NCI-H460 (cell line): Measurements from ENCODE around the gene MCTP2. TPM values are rescaled to one million over a fixed set of nuclear protein-coding genes. Genes with fewer than 3 reads are reported as not detected.
"Not testable (repeated sequence)": the region's sequence is repeated elsewhere in the genome, so short reads cannot be mapped to it uniquely, and the experiment has no call there.

Experiments used
- DNase-seq: peaks from one replicate; pipeline ENCODE4 v3.0.0-alpha.2; 2016; ENCODE audit warnings: low read depth; ENCODE audit errors: extremely low read depth
- total RNA-seq: library from RNA; depleted of rRNA; stranded (reverse); fragments of >200 nt; shearing (Covaris generic); gene quantifications from 2 replicates; pipeline ENCODE4 v1.2.3, GENCODE V29; 2014

The MCTP2 gene
- total RNA-seq, 1 experiment from 2014 or later: 0.45 TPM

DNA sequence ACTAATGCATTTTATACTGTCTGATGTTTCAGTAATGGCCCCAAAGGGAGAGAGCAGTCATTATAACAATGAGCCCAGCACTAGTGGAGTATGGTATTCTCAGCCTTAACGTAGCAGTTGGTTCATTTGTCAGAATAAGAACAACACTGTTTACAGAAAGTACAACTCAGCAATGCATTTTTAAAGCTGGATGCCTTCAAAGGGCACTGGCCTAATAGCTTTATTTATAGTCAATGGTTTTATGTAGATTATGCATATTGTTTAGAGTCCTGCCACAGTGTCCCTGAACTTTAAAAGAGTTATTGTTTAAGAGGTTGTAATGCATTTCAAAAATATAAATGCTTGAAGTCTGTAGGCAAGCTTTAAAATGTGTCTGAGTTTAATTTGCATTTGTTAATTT lies 211.1 kb downstream of the MCTP2 start:
- no peak for DNase-seq

DNA sequence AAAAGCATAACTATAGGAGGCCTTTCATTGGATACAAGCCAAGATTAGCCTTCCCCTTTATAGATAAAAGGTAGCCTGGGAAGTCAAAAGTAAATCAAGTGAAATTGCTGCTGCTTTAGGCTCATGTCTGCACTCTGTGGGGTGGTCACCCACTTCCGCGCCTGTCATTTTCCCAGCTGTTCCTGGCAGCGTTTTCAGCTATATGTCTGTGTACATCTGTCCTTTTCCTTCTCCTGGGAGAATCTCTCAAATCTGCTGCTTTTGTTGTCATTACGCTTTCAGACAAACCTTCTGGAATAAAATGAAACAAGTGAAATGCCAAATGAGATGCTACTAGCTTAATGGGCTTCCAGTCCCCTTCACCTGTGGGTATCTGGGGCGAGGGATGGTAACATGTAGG lies 211.8 kb downstream of the MCTP2 start:
- DNase-seq: no peak

DNA sequence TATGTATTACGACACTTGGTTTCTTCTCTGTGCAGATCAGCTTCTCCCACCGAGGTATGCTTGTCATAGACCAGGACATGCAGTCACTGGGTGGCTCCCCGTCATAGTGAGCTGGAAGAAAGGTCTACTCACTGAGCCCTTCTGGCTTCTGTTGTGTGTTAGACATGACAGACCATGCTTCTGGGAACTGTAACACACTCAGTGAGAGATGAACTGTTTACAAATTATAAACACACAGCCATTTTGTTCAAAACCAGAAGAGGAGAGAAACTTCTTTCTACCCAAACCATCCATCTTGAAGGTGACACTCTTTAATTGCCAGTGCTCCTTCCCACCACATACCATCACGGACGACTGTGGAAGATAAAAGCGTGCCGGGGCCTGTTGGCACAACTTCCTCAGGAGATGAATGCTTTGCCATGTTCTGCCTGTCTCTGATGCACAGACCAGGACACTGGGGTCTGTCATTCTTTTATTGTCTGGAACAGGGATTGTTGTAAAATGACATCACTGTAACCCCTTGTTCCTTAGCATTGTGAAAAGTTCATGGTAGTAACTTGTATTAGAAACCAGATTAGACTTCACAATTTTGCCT lies 214.3 kb downstream of the MCTP2 start:
- DNase-seq: no peak

DNA sequence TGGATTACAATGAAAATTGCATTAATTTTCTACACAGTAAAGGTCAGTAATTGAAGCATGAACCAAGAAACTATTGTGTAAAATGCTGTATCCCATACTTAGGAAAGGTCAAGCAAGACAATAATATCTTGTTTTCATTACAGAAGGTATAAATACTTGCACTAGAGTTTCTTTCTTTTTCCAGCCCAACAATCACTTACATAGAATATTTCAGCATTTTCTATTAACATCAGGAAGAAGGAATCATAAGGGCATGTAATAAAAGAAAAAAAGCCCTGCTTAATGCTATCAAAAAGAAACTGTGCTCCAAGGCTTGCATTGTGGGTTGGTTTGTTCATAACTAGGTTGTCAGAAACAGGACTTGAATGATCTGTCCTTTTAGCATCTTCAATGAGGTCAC lies 215.1 kb downstream of the MCTP2 start:
- no peak for DNase-seq

DNA sequence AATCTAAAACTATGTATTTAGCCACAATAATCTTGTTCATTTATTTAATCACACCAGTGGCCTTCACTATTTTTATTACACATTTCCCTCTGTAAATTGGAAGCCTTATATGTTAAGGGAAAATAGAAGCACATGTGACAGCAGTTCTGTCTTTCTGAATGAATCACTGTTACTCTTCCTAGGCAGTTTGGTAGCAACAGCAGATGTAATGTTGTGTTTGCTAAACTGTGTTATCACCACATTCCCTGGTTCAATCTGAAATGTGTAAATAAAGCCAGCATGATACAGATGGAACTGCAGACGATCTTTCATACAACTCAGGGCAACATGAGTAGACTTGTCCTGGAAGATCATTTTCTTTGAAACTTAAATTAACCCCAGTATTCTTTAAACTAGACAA lies 220.1 kb downstream of the MCTP2 start:
- DNase-seq: no peak

DNA sequence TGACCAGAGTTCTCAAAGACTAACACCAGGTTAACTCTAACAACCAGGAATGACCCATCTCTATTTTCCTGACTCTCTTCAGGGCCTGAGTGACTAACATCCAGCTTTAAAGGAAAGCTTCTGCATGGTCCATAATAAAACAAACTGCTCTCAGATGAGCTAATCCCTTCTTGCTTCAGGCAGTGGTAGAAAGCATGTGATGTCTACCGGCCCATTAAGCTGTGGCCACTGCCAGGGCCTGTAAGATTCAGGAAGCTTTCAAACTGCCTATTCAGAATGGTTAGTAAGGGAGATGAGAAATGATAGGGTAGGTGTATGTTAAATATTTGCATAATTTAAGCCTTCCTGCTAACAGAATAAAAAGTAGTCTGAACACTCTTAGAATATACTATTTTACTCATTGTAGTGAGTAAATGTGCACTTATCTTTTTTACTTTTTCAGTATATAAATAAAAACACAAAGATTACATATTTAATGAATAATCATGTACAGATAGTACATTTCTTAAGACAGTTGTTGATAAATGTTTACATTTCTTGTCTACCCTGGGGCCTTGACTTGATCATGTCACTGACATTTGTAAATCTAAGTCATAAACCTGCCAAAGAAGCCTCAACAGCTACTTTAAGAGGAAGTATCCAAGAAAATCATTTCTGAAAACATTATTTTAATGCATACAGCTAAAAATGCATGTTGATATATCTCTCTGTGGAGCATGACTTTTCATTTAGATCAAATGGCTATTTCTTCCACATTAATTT lies 222.0 kb downstream of the MCTP2 start:
- DNase-seq: no peak

DNA sequence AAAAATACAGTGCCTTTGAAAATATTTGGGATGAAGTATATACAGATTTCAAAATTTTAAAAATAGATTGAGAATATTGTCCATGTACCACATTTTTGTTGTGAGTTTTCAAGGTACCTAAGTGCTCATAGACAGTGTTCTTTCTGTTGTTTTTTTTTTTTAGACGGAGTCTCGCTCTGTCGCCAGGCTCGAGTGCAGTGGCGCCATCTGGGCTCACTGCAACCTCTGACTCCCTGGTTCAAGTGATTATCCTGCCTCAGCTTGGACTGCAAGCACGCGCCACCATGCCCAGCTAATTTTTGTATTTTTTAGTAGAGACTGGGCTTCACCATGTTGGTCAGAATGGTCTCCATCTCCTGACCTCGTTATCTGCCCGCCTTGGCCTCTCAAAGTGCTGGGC lies 223.9 kb downstream of the MCTP2 start:
- DNase-seq: no peak

DNA sequence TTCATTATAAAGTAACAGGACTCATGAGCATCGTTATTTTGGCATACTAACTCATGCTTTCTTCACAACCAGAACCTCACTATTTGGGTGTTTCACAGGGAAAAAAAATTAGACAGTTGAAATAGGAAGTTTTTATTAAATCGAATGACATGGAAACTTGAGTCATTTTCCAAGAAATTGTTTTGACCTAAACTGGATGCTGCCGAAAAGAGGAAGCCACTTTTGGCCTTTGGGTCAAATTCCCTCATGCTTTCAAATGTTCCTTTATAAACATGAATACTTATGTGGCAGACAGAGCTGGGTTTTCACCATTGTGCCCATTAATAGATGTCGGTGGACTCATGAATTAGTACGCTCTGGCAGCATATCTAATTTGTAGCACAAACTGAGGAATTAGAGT lies 224.9 kb downstream of the MCTP2 start:
- DNase-seq: no peak

DNA sequence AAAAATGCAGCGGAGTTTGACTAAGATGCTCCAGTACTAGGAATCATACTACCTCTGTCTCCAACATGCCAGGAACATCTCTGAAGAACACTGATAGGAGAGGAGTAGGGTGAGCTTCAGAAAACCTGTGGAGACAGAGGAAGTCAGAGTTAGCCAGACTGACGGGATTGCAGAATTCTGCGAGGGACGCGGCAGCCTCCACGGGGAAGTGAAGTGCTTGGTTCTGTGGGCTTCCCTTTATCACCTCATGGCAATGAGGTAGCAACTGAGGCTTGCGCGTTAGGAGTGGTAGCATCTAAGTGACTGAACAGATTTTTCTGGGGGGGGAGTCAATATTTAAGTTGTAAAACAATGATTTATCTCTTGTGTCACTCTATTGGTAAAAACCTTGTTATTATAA lies 226.3 kb downstream of the MCTP2 start:
- no peak for DNase-seq

DNA sequence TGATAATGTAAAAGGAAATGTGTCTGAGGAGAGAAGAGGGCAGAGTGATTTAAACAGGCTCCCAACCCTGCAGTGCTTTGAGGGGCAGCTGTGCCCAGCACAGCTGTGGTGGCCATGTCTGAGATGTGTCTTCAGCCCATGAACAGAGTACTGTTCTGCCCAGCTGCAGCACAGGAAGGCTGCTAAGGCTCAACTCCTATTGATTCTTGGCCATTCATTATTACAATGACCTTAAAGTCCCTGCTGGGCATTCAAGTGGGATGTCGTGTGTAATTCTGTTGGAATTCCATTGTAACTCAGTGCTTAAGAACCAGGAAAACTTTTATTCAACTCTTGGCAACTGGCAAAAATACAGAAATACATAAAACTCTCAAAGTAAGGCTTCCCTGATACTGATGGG lies 229.3 kb downstream of the MCTP2 start:
- no peak for DNase-seq

DNA sequence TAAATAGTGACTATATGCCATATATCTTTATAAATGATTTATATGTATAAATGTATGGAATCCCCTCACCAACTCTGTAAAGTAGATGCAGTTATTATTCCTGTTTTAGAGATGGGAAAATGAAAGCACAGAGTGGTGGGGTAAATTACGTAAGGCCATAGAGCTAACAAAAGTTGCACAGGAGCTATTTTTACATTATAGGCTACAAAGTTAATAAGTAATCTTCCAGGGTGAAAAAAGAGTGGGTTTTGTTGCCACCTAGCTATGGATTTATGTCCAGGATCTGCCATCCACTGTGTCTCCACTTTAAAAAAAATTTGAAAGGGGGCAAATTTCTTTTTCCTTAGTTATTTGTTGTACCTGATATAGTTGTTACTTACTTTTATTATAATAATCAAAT lies 235.7 kb downstream of the MCTP2 start:
- DNase-seq: no peak

DNA sequence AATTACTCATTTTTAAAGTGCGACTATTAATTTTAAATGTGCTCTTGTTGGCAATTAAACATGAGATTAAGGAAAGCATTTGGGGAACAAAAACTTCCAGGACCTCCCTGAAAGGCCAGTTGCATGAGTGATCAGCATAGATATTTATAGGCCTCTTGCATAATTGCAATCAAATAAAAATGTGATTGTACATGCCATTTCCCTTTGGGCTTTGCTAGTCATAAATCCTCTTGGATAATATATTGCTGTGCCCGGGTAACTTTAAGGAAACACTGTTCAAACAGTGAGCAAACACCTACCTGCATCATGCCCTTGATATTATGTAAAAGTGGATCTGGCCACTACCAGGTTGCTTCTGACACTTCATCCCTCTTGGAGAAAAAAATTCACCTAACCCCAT lies 239.1 kb downstream of the MCTP2 start:
- DNase-seq: no peak

DNA sequence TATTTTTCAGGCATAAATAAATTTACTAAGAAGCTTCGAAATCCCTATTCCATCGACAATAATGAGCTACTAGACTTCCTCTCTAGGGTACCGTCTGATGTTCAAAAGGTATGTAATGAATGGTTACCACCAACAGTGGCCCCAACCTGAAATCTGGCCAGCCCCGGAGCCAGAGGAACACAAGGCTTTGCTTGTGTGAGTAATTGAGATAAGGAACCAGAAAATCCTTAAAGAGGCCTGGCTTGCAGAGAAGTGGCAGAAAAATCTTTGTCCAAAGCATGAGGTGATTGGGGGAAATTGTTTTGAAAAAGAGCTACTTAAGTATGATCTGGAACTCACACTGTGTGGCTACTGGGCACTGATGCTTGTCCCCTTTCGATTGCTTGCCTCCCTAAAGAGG lies 245.3 kb downstream of the MCTP2 start:
- no peak for DNase-seq

DNA sequence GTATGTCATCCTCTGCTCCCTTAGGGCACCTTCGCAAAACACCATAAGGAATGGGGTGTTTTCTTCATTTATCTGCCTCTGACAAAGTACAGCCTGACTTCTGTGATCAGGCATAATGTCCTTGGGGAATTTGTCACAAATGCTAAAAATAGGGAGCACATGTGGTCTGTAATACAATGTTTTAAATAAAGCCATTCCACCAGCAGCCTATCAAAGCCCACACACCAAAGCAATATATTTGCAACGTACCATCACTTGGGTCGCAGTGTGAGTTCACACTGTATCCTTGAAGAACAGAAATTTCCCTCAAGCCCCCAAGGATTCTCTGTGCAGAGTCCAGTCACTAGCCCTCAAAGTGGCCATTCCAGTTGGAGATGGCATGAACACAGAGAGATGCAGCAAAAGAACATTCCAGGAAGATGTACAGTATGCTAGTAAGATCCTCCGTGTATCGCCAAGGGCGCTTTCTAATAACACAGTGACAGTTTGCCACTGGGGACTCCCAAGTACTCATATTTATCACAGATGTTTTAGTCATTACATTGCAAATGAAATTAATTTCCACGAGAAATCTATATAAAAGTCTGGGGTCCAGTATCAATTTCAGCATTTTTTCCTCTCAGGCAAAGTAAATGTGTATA lies 246.7 kb downstream of the MCTP2 start:
- no peak for DNase-seq

DNA sequence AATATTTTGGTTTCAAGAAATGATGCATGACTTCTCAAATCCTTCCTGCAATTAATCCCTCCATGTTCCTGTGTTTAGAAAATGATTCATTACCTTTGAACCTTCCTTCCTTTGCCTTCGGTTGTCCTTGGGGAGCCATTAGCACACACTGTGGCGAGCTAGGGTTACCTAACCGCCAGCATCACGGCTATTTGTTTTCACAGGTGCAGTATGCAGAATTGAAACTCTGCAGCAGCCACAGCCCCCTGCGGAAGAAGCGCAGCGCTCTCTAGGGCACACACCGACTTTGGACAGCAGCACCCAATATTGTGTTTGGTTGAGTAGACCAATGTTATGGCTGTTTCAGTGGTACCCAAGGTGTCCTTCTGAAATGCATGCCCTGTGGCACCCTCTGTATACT lies 247.4 kb downstream of the MCTP2 start:
- no peak for DNase-seq

DNA sequence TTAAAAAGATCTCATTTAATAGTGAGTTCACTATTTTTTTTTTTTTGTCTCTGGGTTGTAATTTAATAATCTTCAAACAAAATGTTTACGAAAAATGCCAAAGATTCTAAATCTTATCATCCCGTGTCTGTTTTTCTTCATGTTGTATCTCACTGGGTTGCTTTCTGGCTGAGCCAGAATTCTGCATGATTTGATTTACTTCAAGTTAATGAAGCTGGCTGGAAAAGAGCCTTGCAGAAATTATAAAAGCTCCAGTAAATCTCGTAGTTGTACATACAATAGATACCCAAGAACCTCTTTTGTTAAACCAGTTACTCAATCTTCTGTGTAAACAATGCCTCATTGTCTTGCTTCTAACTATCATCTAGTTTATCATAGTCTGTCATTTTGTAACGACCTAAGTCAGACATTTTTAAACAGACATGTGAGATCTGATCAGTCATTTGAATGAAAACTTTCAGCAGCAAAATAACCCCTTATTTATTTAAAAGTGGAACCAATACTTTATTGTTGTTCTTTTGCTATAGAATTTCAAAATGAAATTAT lies 249.0 kb downstream of the MCTP2 start:
- DNase-seq: no peak

DNA sequence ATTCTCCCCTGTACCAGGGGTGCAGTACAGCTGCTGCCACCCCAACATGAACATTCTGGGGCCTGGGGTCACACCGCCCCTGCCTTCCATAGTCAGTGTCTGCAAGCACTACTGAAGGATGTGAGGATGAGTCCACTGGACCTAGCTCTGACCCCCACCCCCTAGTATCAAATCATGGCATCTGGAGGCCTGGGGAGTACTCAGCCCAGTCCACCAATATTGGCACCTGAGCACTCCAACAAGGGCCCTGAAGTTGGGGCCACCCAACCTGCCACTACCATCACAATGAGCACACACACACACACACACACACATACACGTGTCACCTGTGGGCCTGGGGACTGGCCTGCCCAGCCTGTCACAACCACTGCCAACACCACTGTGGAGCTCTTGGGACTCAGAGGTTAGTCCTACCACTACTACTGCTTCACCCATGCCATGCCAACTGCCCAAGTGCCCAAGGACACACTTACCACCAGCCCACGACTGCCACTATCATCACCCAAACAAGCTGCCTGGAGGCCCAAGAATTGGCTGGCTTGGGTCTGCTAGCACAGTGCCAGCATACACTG lies 253.9 kb downstream of the MCTP2 start:
- no peak for DNase-seq

DNA sequence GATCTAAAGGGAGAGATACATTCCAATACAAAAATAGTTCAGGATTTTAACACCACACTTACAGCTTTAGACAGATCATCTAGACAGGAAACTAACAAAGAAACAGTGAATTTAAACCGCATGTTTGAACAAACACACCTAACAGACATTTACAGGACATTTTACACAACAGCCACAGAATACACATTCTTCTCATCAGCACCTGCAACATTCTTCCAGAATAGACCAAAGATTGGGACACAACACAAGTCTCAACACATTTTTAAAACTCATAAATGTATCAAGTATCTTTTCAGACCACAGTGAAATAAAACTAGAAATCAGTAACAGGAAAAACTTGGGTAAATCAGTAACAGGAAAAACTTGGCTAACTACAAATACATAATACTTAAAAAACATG lies 256.3 kb downstream of the MCTP2 start:
- no peak for DNase-seq

DNA sequence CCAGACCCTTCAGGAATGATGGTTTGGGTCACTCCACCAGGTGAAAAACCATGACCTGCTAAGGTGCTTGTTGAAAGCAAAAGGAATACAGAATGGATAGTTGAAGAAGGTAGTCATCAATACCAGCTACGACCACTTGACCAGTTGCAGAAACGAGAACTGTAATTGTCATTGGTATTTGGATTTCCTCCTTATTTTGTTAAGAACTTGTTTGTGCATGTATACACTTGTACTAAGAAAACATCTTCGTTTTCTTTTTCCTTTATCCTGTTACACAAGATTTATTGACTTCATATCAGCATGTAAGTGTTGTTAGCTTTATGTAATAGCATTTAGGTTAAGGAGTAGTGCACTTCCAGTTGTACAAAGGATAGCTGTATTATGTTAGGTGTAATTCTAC lies 261.8 kb downstream of the MCTP2 start:
- DNase-seq: no peak

DNA sequence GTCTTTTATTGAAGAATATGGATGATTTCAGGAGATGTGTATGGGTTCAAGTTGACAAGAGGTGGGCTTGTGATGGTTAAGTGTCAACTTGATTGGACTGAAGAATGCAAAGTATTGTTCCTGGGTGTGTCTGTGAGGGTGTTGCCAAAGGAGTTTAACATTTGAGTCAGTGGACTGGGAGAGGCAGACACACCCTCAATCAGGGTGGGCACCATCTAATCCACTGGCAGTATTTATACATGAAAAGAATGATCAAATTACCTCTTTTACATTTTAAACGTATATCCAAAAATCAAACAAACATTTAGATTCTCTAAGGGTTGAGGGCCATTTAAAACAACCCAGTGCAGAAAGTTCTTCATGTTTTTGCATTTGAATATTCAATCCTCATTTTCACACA lies 262.2 kb downstream of the MCTP2 start:
- DNase-seq: not testable (repeated sequence)

DNA sequence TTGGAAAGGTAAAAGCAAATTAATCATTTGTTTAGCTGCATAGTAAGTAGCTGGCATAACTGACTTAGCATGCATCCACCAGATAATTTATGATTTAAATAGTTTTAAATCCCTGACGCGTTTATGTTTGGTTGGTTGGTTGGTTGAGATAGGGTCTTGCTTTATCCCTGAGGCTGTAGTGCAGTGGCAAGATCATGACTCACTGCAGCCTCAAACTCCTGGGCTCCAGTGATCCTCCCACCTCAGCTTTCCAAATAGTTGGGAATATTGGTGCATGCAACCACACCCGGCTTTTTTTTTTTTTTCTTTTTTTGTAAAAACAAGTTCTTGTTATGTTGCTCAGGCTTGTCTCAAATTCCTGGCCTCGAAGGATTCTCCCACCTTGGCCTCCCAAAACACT lies 263.4 kb downstream of the MCTP2 start:
- DNase-seq: no peak

DNA sequence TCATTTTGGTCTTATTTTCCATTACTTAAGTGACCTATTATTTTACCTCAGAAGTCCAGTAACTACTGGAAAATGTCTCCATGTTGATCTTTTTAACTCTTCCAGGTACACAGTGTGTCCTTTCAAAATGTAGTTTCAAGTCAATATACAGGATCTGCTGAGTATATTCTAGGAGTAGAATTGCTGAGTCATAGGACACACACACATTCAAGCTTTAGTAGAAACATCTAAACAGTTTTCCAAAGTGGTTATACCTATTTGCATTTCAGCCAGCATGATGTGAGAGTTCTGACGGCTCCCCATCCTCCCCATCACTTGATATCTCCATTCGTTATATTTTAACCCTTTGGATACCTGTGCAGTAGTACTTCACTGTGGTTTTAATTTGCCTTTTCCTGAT lies 271.9 kb downstream of the MCTP2 start:
- no peak for DNase-seq
